NCI-H2029 (cell line): ENCODE measurements around the gene SLC11A1.

Source experiments
- DNase-seq: peaks from one replicate; lab custom pipeline; 2025; lab: John Stamatoyannopoulos, UW

Gene SLC11A1

DNA sequence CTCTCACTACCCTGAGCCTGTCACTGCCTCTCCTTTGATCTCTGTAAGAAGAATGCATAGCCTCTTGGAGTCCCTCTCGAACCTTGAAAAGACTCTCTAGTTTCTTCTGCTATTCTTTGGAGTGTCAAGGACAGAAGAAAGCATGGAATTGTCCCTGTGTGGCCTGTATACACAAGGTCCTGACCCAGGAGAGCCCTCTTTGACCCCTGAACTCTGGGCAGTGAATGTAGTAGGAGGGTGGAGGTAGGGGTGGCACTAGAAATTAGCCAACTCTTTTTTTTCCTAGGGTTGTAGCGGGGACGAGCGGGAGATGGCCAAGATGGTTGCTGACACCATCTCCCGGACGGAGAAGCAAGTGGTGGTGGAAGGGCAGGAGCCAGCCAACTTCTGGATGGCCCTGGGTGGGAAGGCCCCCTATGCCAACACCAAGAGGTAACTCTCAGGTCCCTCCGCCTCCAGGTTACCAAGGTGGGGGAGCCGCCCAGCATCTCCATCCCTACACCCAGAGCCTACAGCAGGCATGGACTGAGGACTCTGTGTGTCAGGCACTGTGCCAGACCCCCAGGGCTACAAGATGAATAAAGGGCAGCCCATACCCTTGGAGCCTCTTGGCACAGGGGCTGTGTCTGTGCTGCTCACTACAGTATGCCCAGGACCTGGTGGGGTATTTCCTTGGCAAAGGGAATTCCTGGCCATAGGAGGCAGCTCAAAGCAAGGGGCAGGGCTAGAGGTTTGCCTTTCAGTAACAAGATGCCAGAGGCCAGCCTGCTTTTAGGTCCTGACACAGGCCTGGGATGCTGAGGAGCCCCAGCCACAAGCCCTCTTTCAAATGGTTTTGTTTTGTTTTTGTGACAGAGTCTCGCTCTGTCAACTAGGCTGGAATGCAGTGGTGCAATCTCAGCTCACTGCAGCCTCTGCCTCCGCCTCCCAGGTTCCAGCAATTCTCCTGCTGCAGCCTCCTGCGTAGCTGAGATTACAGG is 53.2 kb downstream of the SLC11A1 start:
- no peak for DNase-seq

DNA sequence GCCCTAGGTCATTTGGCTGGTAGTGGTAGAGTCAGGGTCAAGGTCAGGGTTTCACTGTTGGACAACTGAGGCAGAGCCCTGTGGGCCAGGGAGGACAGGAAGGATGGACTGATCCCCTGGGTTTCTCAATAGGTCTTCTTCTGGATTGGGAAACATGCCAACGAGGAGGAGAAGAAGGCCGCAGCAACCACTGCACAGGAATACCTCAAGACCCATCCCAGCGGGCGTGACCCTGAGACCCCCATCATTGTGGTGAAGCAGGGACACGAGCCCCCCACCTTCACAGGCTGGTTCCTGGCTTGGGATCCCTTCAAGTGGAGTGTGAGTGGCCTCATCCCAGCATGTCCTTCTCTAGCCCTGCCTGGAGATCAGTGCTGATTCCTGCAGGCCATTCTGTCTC is 54.9 kb downstream of the SLC11A1 start:
- DNase-seq, result no peak

DNA sequence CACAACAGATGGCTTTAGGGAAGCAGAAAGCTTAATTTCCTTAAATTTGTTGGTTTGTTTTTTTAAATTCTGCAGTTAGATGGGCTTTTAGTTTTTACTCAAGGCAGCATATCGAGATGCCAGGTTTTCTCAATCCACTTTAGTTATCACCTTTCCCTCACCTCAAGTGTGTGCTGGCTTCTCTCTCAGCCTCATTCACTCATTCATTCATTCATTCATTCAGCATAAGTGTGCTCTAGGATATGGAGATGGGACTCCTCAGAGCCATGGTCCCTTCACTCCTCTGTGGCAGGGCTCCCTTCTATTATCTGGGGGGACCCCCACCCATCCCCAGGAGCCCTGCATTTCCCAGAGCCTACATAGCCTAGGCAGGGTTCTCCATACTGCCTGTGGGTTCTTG is 55.9 kb downstream of the SLC11A1 start:
- no peak for DNase-seq

DNA sequence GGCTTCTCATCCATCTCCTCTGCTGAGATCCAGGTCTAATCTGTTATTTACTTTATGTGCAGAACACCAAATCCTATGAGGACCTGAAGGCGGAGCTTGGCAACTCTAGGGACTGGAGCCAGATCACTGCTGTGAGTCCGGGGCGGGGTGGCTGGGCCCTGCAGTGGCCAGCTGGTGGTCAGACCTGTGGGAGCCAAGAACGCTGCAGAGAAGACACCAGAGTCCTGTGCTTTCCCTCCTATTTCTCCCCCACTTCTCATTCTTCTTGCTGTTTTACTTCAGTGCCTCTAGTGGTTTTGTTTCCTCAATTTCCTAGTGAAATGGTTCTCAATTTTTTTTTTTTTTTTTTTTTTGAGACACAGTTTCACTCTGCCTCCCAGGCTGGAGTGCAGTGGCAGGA is 56.5 kb downstream of the SLC11A1 start:
- DNase-seq, result no peak

DNA sequence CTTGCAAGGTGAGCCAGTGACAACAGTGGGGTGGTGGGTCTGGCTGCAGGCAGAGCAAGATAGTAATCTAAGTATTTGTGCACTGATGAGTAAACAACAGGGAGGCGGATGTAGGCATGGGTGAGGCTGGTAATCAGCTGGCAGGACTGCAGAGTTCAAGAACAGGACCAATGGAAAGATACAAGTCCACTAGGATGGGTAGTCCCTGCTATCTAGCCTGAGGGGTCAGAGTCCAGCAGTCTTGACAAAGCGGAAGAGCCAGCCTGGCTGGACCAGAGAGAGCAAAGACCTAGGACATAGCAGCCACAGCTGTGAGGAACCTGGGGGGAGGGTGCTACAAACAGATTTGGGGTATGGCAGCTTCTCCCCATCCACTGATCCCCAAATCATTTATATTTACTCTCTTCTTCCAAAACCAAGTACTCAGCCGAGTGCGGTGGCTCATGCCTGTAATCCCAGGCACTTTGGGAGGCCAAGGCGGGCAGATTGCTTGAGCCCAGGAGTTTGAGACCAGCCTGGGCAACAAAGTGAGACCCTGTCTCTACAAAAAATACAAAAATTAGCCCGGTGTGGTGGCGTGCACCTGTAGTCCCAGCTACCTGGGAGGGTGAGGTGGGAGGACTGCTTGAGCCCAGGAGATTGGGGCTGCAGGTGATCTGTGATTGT is 62.8 kb downstream of the SLC11A1 start:
- DNase-seq, result no peak

DNA sequence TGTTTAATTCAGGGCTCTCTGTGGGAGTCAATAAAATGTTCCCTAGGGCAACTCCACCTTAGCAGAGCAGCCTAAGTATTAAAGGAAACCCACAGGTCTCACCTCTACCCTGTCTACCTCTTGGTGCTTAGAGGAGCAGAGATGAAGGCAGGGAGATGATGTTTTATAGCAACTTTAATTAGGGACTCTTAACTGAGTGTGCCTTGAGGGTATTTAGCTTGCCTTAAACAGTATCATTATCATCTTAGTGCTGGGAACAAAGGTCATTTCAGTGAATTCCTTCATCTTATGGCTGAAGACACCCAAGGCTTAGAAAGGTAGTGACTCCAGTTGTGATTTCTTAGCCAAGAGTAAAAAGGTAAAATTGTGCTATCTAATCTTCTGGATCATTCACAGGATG is 63.5 kb downstream of the SLC11A1 start:
- DNase-seq, result no peak
